Type B pancreatic cell (in vitro differentiated cells): ENCODE measurements around the gene PTTG1IP. TPM values are rescaled to one million over a fixed set of nuclear protein-coding genes. Genes with fewer than 3 reads are reported as not detected.

ENCODE experiments used
- DNase-seq: peaks from one replicate; pipeline ENCODE4 v3.0.0; 2021; ENCODE audit warnings: mixed read lengths; ENCODE audit not compliant: unreplicated experiment; ENCODE audit errors: extremely low spot score
- H3K27ac Mint-ChIP-seq: 2 replicates; pipeline ENCODE4 v1.8.0; 2021; ENCODE audit warnings: mild to moderate bottlenecking, mixed read lengths
- H3K27me3 Mint-ChIP-seq: 2 replicates; pipeline ENCODE4 v1.8.0; 2021; ENCODE audit warnings: mixed read lengths
- H3K36me3 Mint-ChIP-seq: 2 replicates; pipeline ENCODE4 v1.8.0; 2021; ENCODE audit warnings: mixed read lengths
- H3K4me1 Mint-ChIP-seq: one replicate; pipeline ENCODE4 v1.8.0; 2021; ENCODE audit warnings: mixed read lengths; ENCODE audit not compliant: unreplicated experiment
- H3K4me3 Mint-ChIP-seq: 2 replicates; pipeline ENCODE4 v1.8.0; 2021; ENCODE audit warnings: mild to moderate bottlenecking, mixed read lengths
- H3K9me3 Mint-ChIP-seq: 2 replicates; pipeline ENCODE4 v1.8.0; 2021; ENCODE audit warnings: mixed read lengths
- CTCF ChIP-seq: fragments of 200-600 bp; sonication (generic); conservative IDR thresholded peaks from 2 replicates; pipeline ENCODE4 v1.5.0; 2021; ENCODE audit warnings: antibody characterized with exemption, mild to moderate bottlenecking
- total RNA-seq: library from RNA; stranded (reverse); gene quantifications from 2 replicates; pipeline ENCODE4 v1.2.1, GENCODE V29; 2021; ENCODE audit warnings: low replicate concordance

PTTG1IP gene
- total RNA-seq, 1 donor from 2014 or later, result 168 TPM

DNA sequence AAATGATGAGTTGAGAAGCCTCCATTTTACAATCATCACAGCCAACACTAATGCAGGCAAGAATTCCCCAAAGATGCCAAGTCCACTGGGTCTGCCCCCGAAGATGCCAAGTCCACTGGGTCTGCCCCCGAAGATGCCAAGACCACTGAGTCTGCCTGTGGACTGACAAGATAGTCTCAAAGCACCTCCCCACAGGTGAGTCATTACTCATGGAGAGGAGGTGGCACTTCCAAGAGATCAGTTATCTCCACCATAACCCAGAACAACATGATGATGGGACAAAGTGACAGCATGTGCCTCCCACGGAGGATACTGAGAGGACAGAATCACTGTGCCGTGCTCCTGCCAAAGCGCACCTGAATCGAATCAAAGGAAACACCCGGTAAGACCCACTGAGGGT, 4.8 kb downstream of the PTTG1IP start:
- Mint-ChIP-seq H3K27me3 (no peaks in the 10 kb centered on the region), H3K36me3 (peaks cover 8% of the 10 kb centered on the region), H3K4me1 (peaks cover 50% of the 10 kb centered on the region), H3K9me3 (no peaks in the 10 kb centered on the region), H3K4me3 (peak overlapping the region; percentile 11), H3K27ac (peak overlapping the region; percentile 55)
- DNase-seq, result no peak
- TF ChIP-seq CTCF, result no peak

- H3K4me1 Mint-ChIP-seq, result peaks cover 50% of the 10 kb centered on the region
- H3K9me3 Mint-ChIP-seq, result no peaks in the 10 kb centered on the region
- DNase-seq, result no peak
- peaks cover 8% of the 10 kb centered on the region for H3K36me3 Mint-ChIP-seq
- TF ChIP-seq CTCF, result no peak
- H3K4me3 Mint-ChIP-seq, result peak overlapping the region; percentile 11
- peak overlapping the region; percentile 62 for H3K27ac Mint-ChIP-seq
- no peaks in the 10 kb centered on the region for H3K27me3 Mint-ChIP-seq
These were observed 5.3 kb downstream of the PTTG1IP start for GRCh38 chr21:44867999-44868700.

DNA sequence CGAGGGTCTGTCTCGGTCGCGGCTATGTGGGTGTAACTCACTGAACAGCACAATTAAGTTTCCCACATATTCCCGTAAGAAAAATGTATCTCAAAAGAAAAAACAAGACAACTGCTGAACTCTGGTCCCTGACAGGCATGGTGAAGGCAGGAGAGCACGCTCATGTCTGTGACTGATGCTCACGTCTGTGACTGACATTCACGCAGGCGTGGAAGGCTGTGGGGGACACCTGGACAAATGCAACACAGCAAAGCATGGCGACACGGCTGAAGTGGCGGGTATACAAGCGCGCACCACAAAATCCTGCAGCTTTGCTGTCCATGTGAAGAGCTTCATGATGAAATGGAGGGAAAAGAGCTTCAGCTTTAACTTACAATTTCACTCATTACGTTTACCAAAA, 6.0 kb downstream of the PTTG1IP start:
- TF ChIP-seq CTCF, result no peak
- Mint-ChIP-seq H3K4me3 (peak overlapping the region; percentile 24), H3K36me3 (peaks cover 8% of the 10 kb centered on the region), H3K4me1 (peaks cover 50% of the 10 kb centered on the region), H3K27me3 (no peaks in the 10 kb centered on the region), H3K9me3 (no peaks in the 10 kb centered on the region), H3K27ac (peak overlapping the region; percentile 62)
- no peak for DNase-seq

DNA sequence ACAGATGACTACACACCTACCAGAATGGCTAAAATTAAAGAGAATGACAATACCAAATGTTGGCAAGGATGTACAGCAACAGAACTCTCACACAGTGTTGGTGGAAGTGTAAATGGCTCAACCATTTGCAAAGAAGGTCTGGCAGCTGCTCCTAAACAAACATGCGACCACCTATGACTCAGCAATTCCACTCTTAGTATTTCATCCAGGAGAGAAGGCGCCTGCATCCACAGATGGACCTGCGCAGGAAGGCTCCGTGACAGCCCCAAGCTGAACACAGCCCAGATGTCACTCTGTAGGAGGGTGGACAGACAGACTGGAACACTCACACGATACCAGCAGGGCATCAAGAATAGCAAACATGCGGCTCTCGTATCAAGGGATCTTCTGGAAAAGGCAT, 6.7 kb downstream of the PTTG1IP start:
- H3K4me1 Mint-ChIP-seq, result peaks cover 46% of the 10 kb centered on the region
- H3K9me3 Mint-ChIP-seq, result no peaks in the 10 kb centered on the region
- H3K36me3 Mint-ChIP-seq, result peaks cover 9% of the 10 kb centered on the region
- H3K4me3 Mint-ChIP-seq, result peak overlapping the region; percentile 26
- no peak for TF ChIP-seq CTCF
- no peaks in the 10 kb centered on the region for H3K27me3 Mint-ChIP-seq
- peak overlapping the region; percentile 62 for H3K27ac Mint-ChIP-seq
- DNase-seq, result no peak

DNA sequence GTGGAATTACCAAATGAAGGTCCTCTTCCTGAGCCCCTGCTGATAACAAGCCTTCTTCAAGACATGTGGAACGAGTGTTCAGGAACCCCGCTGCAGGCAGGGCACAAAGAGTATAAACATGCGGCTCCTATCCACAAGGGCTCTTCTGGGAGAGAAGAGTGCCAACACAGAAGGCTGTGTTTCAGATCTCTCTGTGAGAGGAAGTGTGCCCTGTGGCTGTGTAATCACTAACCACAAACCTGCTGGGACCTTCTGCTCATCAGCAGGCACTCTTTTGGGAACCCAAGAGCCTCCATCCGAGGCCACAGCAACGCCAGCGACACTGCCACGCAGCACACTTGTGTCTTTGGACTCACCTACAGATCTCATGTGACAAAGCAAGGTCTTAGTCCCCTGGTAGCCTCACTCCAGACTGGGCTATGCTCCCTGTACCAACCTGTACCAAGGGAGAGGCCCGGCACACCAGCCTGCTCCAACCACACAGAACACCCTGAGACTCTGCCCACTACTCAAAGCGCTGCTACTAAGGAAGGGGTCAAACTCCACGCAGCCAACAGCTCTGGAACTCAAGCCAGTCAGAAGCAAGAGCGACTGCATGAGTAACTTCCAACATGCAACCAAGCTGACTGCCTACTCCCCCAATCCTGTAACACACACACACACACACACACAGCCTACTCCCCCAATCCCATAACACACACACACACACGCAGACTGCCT, 7.8 kb downstream of the PTTG1IP start:
- Mint-ChIP-seq H3K4me3 (no peak overlapping the region), H3K9me3 (no peaks in the 10 kb centered on the region), H3K27me3 (no peaks in the 10 kb centered on the region), H3K36me3 (peaks cover 11% of the 10 kb centered on the region), H3K27ac (peak overlapping the region; percentile 47), H3K4me1 (peaks cover 38% of the 10 kb centered on the region)
- DNase-seq, result no peak
- no peak for TF ChIP-seq CTCF
